ENCODE data around the gene GPC6. TPM values are rescaled to one million over a fixed set of nuclear protein-coding genes. Genes with fewer than 3 reads are reported as not detected.
A peak's percentile ranks its signal among the peaks of the same experiment; 100 is the strongest.

Gene GPC6
- polyA plus RNA-seq, 4 donors: 0.22 to 45.0 (median 1.4) TPM

DNA sequence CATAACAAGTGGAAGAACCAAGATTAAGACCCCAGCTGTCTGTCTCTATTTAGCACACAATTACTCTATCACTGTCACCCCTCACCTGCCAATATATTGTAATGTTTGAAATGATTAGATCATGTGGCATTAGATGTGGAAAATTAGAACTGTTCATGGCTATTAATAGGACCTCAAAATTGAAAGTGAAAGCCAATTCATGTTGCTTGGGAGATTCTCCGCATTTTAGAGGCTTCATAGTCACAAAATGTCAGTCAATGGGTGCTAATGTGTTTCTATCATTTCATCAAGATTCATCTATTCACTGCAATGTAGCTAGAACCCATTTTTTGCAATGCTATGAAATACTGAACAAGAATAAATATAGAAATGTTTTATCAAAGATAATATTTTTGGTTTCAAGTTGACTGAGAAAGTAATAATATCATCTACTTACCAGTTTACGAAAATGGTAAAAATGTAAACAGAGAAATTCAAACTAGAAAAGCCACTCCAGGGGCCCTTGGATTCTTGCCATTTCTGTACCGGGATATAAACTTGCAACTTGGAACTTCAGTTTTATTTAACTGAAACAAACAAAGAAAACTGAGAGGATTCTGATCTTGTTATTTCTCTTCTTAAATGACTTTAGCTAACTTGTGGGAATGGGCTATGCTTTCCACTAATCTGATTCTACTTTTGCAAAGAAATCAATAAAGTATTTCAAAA is 864.3 kb downstream of the GPC6 start:
- Histone ChIP-seq H3K4me1 (ENCODE audit: control insufficient read depth in 3 of 3, insufficient read depth in 2 of 3, low read depth in 1 of 3, low read length in 2 of 3) (no peaks in the 10 kb centered on the region), H3K4me3 (ENCODE audit: low read depth in 1 of 3, low read length in 3 of 3) (no peak overlapping the region), H3K27ac (ENCODE audit: low read depth in 1 of 3, low read length in 2 of 3) (no peak overlapping the region), H3K36me3 (ENCODE audit: control insufficient read depth in 3 of 3, insufficient read depth in 2 of 3, low read depth in 1 of 3, low read length in 3 of 3) (no peaks in the 10 kb centered on the region), H3K27me3 (ENCODE audit: control insufficient read depth in 3 of 3, insufficient read depth in 3 of 3, low read length in 3 of 3) (no peaks in the 10 kb centered on the region), H3K9me3 (ENCODE audit: control insufficient read depth in 2 of 2, insufficient read depth in 1 of 2, low read depth in 1 of 2, low read length in 1 of 2) (no peaks in the 10 kb centered on the region)
- FAIRE-seq (no peak), DNase-seq (no peak)
- WGBS, 3 donors: 49 to 57% (median 49%) methylated on average over 3 of the region's 3 CpGs

DNA sequence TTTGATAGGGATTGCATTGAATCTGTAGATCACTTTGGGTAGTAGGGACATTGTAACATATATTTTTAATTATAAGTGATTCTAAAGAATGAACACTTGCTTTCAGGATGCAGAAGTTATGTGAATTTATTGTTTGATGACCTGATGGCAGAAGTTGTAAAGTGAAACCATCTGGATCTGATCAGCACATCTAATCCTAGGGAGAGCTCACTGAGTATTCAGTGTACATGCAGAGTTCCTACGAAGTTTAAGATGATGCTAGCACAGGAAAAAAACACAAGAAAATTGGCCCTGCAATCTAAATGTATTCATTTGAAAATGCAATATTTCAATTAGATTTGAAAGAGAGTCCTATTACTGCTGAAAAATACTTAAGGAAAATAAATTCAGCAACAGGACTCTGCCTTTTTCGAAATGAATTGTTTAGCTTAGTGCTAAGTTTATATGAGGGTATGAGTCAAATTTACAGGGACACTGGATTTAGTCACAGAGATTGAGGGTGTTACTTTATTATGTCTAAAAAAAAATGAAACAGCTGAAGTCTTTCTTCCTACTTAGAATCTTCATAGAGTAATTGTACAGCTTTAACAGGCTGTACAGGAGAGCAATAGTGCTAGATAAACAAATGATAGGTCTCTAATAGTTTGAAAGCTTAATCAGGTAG is 867.2 kb downstream of the GPC6 start:
- Histone ChIP-seq H3K27ac (ENCODE audit: low read depth in 1 of 3, low read length in 2 of 3) (no peak overlapping the region), H3K36me3 (ENCODE audit: control insufficient read depth in 3 of 3, insufficient read depth in 2 of 3, low read depth in 1 of 3, low read length in 3 of 3) (no peaks in the 10 kb centered on the region), H3K9me3 (ENCODE audit: control insufficient read depth in 2 of 2, insufficient read depth in 1 of 2, low read depth in 1 of 2, low read length in 1 of 2) (no peaks in the 10 kb centered on the region), H3K4me3 (ENCODE audit: low read depth in 1 of 3, low read length in 3 of 3) (no peak overlapping the region), H3K4me1 (ENCODE audit: control insufficient read depth in 3 of 3, insufficient read depth in 2 of 3, low read depth in 1 of 3, low read length in 2 of 3) (no peaks in the 10 kb centered on the region), H3K27me3 (ENCODE audit: control insufficient read depth in 3 of 3, insufficient read depth in 3 of 3, low read length in 3 of 3) (no peaks in the 10 kb centered on the region)
- DNase-seq (no peak), FAIRE-seq (no peak)
- 53 to 68% (median 64%) methylated on average over 2 of the region's 2 CpGs for whole genome bisulfite sequencing, 3 donors

DNA sequence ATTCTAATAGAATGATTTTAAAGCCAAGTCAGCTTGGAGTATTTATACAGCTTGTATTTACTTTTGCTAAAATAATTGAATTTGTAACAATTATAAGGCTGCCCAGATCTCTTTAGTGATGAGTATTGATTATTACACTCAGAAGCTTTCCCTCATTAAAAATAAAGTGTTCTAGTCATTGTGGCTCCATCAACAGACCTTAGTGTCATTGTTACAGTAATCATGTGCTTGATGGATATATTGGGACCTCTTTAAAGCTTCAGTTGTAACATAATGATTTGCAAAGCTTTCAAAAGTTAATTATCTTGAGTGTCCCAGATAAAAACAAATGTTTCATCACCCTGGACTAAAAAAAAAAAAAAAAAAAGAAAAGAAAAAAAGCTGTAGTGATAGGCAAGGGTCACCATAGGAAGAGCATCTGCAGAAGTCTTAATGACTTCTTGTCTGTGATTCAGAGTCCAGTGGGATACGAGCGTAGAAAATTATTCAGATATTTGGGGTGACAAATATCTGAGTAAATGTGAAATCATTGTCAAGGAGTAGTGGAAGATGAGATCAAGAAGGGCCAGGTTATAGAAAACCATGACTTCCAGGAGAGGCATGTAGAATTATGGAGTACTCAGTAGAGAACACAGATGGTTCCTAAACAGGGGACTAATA is 883.2 kb downstream of the GPC6 start:
- no peaks in the 10 kb centered on the region for H3K27me3 ChIP-seq (ENCODE audit: control insufficient read depth in 3 of 3, insufficient read depth in 3 of 3, low read length in 3 of 3)
- FAIRE-seq (no peak), DNase-seq (no peak)
- H3K36me3 ChIP-seq (ENCODE audit: control insufficient read depth in 3 of 3, insufficient read depth in 2 of 3, low read depth in 1 of 3, low read length in 3 of 3): no peaks in the 10 kb centered on the region
- 91 to 94% (median 92%) methylated on average over 2 of the region's 2 CpGs for WGBS, 3 donors
- peaks cover 0 to 3% of the 10 kb centered on the region in 2 donors for H3K9me3 ChIP-seq (ENCODE audit: control insufficient read depth in 2 of 2, insufficient read depth in 1 of 2, low read depth in 1 of 2, low read length in 1 of 2)
- H3K4me1 ChIP-seq (ENCODE audit: control insufficient read depth in 3 of 3, insufficient read depth in 2 of 3, low read depth in 1 of 3, low read length in 2 of 3): no peaks in the 10 kb centered on the region
- H3K4me3 ChIP-seq (ENCODE audit: low read depth in 1 of 3, low read length in 3 of 3): no peak overlapping the region
- H3K27ac ChIP-seq (ENCODE audit: low read depth in 1 of 3, low read length in 2 of 3): no peak overlapping the region

DNA sequence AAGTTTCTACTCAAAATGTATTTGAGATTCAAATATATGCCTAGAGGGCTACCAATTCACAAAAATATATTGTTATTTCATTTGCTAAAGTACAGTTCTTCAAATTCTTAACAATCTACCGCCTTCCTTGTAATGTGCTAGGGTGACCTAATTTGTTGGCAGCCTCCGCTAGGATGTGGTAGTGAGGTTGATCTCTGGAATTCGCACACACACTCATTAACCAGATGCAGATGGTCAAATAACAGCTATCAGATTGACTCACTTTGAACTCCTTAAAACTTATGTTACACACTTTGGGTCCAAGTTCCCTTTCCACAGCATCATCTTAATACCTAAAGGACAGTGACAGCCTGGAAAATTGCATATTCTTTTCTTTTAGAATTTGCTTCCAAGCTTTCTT is 885.6 kb downstream of the GPC6 start:
- DNase-seq (peak; percentile 37 to 78), FAIRE-seq (no peak)
- H3K27me3 ChIP-seq (ENCODE audit: control insufficient read depth in 3 of 3, insufficient read depth in 3 of 3, low read length in 3 of 3): no peaks in the 10 kb centered on the region
- H3K4me1 ChIP-seq (ENCODE audit: control insufficient read depth in 3 of 3, insufficient read depth in 2 of 3, low read depth in 1 of 3, low read length in 2 of 3): no peaks in the 10 kb centered on the region
- H3K36me3 ChIP-seq (ENCODE audit: control insufficient read depth in 3 of 3, insufficient read depth in 2 of 3, low read depth in 1 of 3, low read length in 3 of 3): no peaks in the 10 kb centered on the region
- no peaks in the 10 kb centered on the region for H3K9me3 ChIP-seq (ENCODE audit: control insufficient read depth in 2 of 2, insufficient read depth in 1 of 2, low read depth in 1 of 2, low read length in 1 of 2)
- H3K27ac ChIP-seq (ENCODE audit: low read depth in 1 of 3, low read length in 2 of 3): no peak overlapping the region
- no peak overlapping the region for H3K4me3 ChIP-seq (ENCODE audit: low read depth in 1 of 3, low read length in 3 of 3)
- 17 to 56% (median 34%) methylated on average over 3 of the region's 3 CpGs for WGBS, 3 donors

DNA sequence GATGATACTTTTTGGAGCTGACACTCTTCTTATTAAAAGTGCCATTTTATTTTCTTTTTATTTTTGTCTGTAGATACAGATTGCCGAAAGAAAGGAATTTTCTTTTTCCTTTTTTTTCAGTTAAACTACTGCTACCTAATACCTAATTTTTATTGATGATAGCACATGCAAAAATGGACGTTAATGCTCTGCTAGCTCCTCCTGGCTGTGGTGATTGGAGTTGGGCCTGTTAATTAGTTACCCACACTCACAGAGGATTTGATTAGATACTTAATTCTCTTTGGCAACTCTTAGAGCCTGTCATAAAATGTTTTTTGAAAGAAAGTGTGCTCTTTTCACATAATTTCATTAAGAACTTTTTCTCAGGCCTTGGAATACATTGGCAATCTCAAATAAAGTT is 886.1 kb downstream of the GPC6 start:
- H3K27me3 ChIP-seq (ENCODE audit: control insufficient read depth in 3 of 3, insufficient read depth in 3 of 3, low read length in 3 of 3): no peaks in the 10 kb centered on the region
- FAIRE-seq: no peak
- H3K9me3 ChIP-seq (ENCODE audit: control insufficient read depth in 2 of 2, insufficient read depth in 1 of 2, low read depth in 1 of 2, low read length in 1 of 2): no peaks in the 10 kb centered on the region
- no peak overlapping the region for H3K27ac ChIP-seq (ENCODE audit: low read depth in 1 of 3, low read length in 2 of 3)
- H3K4me1 ChIP-seq (ENCODE audit: control insufficient read depth in 3 of 3, insufficient read depth in 2 of 3, low read depth in 1 of 3, low read length in 2 of 3): no peaks in the 10 kb centered on the region
- 33 to 65% (median 50%) methylated on average over 2 of the region's 2 CpGs for WGBS, 3 donors
- no peaks in the 10 kb centered on the region for H3K36me3 ChIP-seq (ENCODE audit: control insufficient read depth in 3 of 3, insufficient read depth in 2 of 3, low read depth in 1 of 3, low read length in 3 of 3)
- no peak overlapping the region for H3K4me3 ChIP-seq (ENCODE audit: low read depth in 1 of 3, low read length in 3 of 3)
- DNase-seq: no peak

DNA sequence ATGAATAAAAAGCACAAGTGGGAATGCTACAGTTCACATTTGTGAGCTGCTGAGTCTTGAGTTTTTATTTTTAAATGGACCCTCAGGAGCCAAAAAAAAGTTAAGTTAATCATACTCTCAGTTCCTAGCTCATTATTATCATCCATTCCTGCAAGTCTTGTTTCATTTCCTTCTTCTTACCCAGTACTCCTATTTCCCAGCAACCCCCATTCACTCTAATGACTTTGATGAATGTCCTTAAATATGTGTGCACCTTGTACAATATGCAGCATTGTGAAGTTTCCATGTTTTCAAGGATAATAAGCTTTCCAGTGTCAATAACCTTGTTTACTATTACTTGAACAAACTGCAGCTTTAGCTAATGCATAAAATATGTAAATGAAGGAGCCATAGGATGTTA is 886.6 kb downstream of the GPC6 start:
- H3K27ac ChIP-seq (ENCODE audit: low read depth in 1 of 3, low read length in 2 of 3): no peak overlapping the region
- no peak overlapping the region for H3K4me3 ChIP-seq (ENCODE audit: low read depth in 1 of 3, low read length in 3 of 3)
- peaks cover 0 to 3% (median 0%) of the 10 kb centered on the region in 3 donors for H3K4me1 ChIP-seq (ENCODE audit: control insufficient read depth in 3 of 3, insufficient read depth in 2 of 3, low read depth in 1 of 3, low read length in 2 of 3)
- H3K9me3 ChIP-seq (ENCODE audit: control insufficient read depth in 2 of 2, insufficient read depth in 1 of 2, low read depth in 1 of 2, low read length in 1 of 2): no peaks in the 10 kb centered on the region
- H3K27me3 ChIP-seq (ENCODE audit: control insufficient read depth in 3 of 3, insufficient read depth in 3 of 3, low read length in 3 of 3): no peaks in the 10 kb centered on the region
- H3K36me3 ChIP-seq (ENCODE audit: control insufficient read depth in 3 of 3, insufficient read depth in 2 of 3, low read depth in 1 of 3, low read length in 3 of 3): no peaks in the 10 kb centered on the region
- DNase-seq: no peak
- FAIRE-seq: no peak

DNA sequence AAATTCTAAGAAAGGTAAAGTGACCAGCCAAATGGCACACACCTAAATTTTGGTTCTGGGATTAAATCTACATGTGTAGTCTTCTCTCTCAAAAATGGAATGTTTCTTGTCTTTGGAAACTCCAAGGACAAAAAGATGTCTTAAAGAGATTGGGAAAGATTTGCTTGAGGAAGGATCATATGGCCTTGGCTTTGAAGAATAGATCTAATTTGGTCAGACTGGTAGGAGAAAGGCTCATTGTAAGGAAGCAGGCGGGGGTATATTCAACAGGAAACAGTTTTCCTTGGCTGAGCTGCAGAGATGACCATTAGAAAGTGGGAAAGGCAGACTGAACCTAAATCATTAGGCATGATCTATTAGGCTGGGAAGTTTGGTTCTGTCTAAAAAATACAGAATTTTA is 887.6 kb downstream of the GPC6 start:
- Histone ChIP-seq H3K36me3 (ENCODE audit: control insufficient read depth in 3 of 3, insufficient read depth in 2 of 3, low read depth in 1 of 3, low read length in 3 of 3) (no peaks in the 10 kb centered on the region), H3K4me3 (ENCODE audit: low read depth in 1 of 3, low read length in 3 of 3) (no peak overlapping the region), H3K27me3 (ENCODE audit: control insufficient read depth in 3 of 3, insufficient read depth in 3 of 3, low read length in 3 of 3) (no peaks in the 10 kb centered on the region), H3K9me3 (ENCODE audit: control insufficient read depth in 2 of 2, insufficient read depth in 1 of 2, low read depth in 1 of 2, low read length in 1 of 2) (no peaks in the 10 kb centered on the region), H3K27ac (ENCODE audit: low read depth in 1 of 3, low read length in 2 of 3) (no peak overlapping the region), H3K4me1 (ENCODE audit: control insufficient read depth in 3 of 3, insufficient read depth in 2 of 3, low read depth in 1 of 3, low read length in 2 of 3) (peaks cover 0 to 5% (median 0%) of the 10 kb centered on the region in 3 donors)
- no peak for DNase-seq
- no peak for FAIRE-seq
- WGBS, 3 donors: 84 to 94% (median 85%) methylated on average over 1 of the region's 1 CpG

DNA sequence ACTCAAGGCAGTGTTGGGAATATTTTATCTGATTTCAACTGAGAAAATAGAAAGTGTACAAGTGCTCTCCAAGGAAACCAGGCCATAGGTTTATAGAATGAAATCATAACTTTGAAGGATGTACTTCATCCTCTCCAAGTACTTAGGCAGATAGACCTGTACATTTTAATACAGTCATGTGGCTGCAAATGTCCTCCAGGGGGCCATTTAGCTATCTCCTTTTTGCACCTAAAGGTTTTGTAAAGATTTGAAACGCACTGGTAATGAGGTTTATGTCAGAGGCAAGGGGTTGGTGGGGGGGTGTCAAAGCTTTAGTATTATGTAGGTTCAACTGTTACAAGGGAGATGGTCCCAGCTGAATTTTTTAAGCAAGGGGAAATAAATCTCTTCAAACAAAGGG is 888.4 kb downstream of the GPC6 start:
- Histone ChIP-seq H3K4me1 (ENCODE audit: control insufficient read depth in 3 of 3, insufficient read depth in 2 of 3, low read depth in 1 of 3, low read length in 2 of 3) (peaks cover 0 to 10% (median 0%) of the 10 kb centered on the region in 3 donors), H3K27me3 (ENCODE audit: control insufficient read depth in 3 of 3, insufficient read depth in 3 of 3, low read length in 3 of 3) (no peaks in the 10 kb centered on the region), H3K36me3 (ENCODE audit: control insufficient read depth in 3 of 3, insufficient read depth in 2 of 3, low read depth in 1 of 3, low read length in 3 of 3) (no peaks in the 10 kb centered on the region), H3K9me3 (ENCODE audit: control insufficient read depth in 2 of 2, insufficient read depth in 1 of 2, low read depth in 1 of 2, low read length in 1 of 2) (no peaks in the 10 kb centered on the region), H3K27ac (ENCODE audit: low read depth in 1 of 3, low read length in 2 of 3) (no peak overlapping the region), H3K4me3 (ENCODE audit: low read depth in 1 of 3, low read length in 3 of 3) (no peak overlapping the region)
- FAIRE-seq (no peak), DNase-seq (no peak)
- 63 to 75% (median 72%) methylated on average over 1 of the region's 1 CpG for WGBS, 3 donors

Measured in small intestine (tissue), 7 donors.